Esophagus muscularis mucosa (tissue), 3 donors: ENCODE results near the gene MSANTD1.

Experiments used
- POLR2A ChIP-seq: fragments of 450-650 bp; IDR thresholded peaks from one replicate; pipeline ENCODE4 v1.6.1; 2017; ENCODE audit warnings: antibody characterized with exemption, moderate library complexity, mild to moderate bottlenecking, low read depth
- TF ChIP-seq, protein P1 (sequence below), 3 experiments: fragments of 200-600 bp in 2 of 3; fragments of 450-650 bp in 1 of 3; sonication (generic) in 2 of 3; IDR thresholded peaks; one replicate each; pipeline ENCODE4 v1.5.1; 2017 to 2019; ENCODE audit warnings: antibody characterized with exemption in 3 of 3, mild to moderate bottlenecking in 2 of 3, moderate library complexity in 1 of 3

DNA sequence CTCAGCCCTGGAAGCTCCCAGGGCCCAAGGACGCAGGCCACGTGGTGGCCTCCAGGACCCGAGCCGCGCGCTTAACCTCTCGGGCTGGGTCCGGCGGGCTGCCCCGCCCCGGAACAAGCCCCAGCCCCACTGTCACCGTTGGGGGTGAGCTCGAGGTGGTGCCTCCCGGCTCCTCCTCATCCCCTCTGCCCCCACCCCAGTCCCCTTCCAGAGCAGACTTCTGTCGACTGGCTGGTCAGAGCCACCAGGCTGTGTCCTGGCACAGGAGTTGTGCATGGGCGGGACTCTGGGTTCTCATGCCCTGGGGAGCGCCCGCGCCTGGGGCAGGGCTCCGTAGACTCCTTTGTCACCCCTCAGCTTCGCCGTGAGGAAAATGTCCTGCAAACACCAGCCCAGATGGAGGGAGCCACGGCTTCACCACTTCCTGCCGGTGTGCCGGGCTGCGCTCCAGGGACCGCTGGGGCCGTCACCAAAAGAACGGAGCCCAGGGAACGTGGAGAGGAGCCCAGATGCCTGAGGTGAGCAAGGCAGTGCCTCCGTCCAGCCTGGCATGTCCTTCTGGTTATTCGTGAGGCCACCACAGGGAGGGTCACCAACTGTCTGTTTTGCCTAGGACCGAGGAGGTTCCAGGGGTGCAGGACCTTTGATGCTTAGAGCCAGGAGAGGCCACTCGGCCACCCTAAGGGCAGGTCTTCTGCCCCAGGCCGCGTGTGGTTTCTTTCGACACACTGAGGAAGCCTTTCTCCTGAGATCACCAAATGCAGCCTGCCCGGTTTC, 36.8 kb downstream of the MSANTD1 start:
- TF ChIP-seq POLR2A: no peak
- TF ChIP-seq, protein P1, sequence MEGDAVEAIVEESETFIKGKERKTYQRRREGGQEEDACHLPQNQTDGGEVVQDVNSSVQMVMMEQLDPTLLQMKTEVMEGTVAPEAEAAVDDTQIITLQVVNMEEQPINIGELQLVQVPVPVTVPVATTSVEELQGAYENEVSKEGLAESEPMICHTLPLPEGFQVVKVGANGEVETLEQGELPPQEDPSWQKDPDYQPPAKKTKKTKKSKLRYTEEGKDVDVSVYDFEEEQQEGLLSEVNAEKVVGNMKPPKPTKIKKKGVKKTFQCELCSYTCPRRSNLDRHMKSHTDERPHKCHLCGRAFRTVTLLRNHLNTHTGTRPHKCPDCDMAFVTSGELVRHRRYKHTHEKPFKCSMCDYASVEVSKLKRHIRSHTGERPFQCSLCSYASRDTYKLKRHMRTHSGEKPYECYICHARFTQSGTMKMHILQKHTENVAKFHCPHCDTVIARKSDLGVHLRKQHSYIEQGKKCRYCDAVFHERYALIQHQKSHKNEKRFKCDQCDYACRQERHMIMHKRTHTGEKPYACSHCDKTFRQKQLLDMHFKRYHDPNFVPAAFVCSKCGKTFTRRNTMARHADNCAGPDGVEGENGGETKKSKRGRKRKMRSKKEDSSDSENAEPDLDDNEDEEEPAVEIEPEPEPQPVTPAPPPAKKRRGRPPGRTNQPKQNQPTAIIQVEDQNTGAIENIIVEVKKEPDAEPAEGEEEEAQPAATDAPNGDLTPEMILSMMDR (IDR thresholded peaks at IDR 0.05): no peak
